GM12892 (cell line): ENCODE results near the gene NEGR1.

Experiments
- POLR2A ChIP-seq: IDR thresholded peaks from 2 replicates; pipeline ENCODE4 v1.6.1; 2011; ENCODE audit warnings: low read depth, low read length, control low read depth
- POLR2AphosphoS5 ChIP-seq: IDR thresholded peaks from 2 replicates; pipeline ENCODE4 v1.6.1; 2011; ENCODE audit warnings: low read depth, low read length, control low read depth
- TAF1 ChIP-seq: IDR thresholded peaks from 2 replicates; pipeline ENCODE4 v1.6.1; 2011; ENCODE audit warnings: low read depth, mild to moderate bottlenecking, control low read depth, low read length, borderline replicate concordance

- TF ChIP-seq POLR2A = no peak
- no peak for TF ChIP-seq TAF1
- no peak for TF ChIP-seq POLR2AphosphoS5
These were observed 503.4 kb downstream of the NEGR1 start for GRCh38 chr1:71778940-71779339.
